GM12875 (cell line): ENCODE measurements around the gene BUB1B.

Source experiments
- H3K4me3 ChIP-seq: one replicate; pipeline ENCODE4 v1.5.1; 2011; ENCODE audit warnings: low read depth, low read length, control low read depth
- TF ChIP-seq, protein P1 (sequence below): IDR thresholded peaks from 2 replicates; pipeline ENCODE4 v1.5.1; 2011; ENCODE audit warnings: low read depth, mild to moderate bottlenecking, control low read depth, inconsistent platforms, low read length, moderate library complexity, borderline replicate concordance; ENCODE audit not compliant: insufficient read depth

BUB1B gene

DNA sequence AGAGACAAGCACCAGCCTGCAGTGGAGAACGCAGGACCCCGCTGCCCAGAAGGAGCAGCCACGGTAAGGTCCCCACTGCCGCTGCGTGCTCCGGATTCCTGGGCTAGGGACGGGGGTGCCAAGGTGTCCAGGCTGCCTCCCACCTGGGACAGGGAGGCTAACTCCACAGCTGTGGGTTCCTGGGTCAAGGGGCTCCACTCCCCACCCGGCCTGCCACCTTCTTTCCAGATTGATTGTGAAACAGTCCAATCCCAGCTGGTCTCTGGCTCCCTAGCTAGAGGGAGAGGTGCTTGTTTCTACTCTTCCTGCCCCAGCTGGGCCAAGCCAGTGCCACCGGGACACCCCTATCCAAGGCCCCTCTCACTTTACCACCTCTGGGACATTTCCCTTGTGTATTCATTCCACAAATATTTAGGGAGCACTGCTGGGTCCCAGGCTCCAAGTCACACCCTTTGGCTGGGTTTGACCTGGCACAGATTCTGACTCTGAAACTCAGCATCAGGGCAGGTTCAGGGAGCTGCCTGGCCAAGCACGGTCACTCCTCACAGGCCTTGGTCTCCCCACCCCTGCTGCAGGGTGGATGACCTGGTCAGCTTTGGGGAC lies 79.9 kb downstream of the BUB1B start:
- TF ChIP-seq, protein P1, sequence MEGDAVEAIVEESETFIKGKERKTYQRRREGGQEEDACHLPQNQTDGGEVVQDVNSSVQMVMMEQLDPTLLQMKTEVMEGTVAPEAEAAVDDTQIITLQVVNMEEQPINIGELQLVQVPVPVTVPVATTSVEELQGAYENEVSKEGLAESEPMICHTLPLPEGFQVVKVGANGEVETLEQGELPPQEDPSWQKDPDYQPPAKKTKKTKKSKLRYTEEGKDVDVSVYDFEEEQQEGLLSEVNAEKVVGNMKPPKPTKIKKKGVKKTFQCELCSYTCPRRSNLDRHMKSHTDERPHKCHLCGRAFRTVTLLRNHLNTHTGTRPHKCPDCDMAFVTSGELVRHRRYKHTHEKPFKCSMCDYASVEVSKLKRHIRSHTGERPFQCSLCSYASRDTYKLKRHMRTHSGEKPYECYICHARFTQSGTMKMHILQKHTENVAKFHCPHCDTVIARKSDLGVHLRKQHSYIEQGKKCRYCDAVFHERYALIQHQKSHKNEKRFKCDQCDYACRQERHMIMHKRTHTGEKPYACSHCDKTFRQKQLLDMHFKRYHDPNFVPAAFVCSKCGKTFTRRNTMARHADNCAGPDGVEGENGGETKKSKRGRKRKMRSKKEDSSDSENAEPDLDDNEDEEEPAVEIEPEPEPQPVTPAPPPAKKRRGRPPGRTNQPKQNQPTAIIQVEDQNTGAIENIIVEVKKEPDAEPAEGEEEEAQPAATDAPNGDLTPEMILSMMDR = no peak
- no peak overlapping the region for H3K4me3 ChIP-seq

DNA sequence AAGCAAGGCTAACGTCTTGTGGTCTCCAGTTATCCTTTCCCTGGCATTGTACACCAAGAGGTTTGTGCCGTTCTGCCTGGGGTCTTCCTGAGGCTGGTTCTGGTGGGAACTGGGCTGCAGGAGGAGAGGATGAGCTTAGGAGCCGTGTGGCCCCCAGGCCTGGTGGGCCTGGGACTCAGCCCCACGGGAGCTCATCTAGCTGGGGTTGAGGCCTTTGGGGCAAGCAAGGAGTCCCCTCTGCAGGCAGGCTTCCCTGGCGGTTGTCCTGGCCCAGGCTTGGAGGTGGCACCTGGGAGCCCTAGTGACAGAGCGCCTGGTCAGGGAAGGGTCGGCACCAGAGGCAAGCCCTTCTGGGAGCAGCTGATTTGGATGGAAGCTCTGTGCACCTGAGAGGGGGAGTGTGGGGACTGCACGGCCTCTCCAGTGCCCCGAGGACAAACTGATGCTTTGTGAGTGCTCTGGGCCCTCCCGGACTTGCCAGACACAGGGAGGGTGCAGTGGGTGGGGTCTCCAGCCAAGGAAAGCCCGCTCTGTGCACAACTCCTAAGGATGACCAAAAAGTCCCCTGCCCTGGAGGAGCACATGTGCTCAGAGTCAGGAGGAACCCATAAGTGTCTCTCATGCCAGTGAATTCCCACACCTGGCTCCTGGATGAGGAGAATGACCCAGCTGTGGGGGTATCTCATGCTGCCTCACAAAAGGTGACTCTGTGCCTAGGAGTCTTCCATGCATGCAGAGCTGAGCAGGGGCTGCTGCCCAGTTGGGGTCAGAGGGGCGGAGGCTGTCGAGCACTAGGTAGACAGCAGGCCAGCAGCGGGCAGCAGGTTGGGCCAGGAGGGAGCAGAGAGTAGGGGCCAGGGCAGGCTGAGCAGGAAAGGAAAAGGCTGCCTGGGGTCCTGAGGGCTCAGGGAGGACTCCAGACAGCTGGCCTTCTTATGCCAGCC lies 80.7 kb downstream of the BUB1B start:
- TF ChIP-seq, protein P1 = no peak
- H3K4me3 ChIP-seq = no peak overlapping the region

DNA sequence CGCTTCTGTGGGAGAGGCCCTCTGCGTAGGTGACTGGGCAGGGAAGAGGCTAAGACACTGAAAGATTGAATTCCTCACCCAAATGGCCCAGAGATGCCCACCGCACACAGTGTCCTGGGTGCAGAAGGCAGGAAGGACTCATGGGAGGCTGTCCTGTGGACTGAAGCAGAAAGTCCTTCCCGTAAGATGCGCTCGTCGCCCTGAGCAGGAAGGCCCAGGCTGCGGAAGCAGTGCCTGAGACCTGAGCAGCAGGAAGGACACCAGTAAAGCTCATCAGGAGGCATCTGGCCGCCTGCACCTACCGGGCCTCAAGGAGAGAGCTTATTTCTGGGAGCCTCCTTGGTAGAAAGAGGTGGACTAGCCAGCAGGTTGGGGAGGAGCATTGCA lies 81.3 kb downstream of the BUB1B start:
- no peak overlapping the region for H3K4me3 ChIP-seq
- TF ChIP-seq, protein P1 = no peak

DNA sequence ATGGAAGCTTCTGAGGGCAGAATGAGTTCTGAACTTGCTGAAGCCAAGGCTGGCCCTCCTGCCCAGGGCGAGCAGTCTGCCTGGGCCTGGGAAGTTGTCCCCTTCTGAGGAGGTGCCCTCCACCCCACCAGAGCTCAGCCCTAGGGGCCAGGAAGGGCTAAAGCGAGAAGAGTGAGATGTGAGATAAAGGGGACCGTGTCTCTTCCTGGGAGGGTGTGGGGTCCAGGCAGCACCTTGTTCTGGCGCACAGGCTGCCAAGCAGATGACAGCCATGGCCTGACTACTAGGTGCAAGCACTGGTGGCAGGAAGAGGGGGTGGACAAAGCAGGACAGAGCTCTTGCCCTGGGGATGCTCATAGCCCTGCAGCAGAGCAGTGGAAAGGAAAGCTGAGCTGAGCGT lies 81.7 kb downstream of the BUB1B start:
- no peak overlapping the region for H3K4me3 ChIP-seq
- TF ChIP-seq, protein P1 = no peak

DNA sequence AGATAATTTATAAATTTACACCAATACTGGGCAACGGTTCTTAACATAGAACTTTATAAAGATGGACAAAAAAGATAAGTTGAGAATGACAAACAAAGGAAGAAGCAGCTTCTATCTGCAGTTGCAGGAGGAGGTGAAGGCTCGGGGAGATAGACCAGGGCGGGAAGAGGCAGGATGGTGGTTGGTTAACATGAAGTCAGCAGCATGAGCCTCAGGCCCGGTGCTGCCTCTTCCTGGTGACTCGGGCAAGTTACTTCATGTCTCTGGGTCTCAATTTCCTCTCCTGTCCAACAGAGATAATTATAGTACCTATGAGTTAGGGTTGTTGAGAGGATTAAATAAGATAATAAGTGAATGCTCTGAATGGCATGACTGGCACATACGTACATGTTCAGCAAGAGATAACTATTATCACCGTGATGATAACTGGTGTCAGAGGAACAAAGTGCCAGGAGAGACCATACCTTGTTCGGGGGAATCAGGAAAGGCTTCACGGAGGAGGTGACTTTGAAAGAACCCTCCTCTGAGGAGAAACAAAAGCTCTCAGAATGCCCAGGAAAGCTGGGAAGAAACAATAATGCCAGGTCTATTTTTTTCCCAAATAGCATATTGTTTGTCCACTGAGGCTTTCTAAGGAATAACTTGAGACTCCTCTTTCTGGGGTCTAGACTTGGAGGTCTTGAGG lies 82.4 kb downstream of the BUB1B start:
- H3K4me3 ChIP-seq = no peak overlapping the region
- TF ChIP-seq, protein P1 = no peak

DNA sequence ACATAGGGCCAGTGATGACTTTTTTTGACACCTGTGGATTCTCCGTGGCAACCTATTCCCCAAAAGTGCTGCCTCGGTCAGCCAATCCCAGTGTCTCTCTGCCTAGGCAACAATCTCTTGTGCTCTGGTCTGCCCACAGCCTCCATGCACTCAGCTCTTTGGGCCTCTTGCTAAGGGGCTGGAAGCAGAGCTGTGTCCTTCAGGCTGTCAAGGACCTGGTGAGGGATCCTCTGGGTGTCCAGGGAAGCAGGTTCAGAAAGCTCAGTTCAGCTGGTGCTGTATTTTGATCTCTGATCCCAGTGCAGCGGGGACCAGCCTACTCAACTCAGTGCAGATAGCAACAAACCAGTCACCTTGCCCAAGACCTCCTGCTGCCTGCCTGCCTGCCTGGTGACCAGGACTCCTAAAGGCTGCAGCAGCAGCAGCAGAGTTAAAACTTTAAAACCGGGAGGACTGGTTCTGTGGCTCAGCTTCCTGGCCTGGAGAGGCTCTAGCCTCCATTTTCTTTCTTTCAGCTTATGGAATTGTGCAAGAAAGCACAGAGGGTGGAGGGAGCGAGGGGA lies 84.2 kb downstream of the BUB1B start:
- TF ChIP-seq, protein P1 = no peak
- H3K4me3 ChIP-seq = no peak overlapping the region
